GM20431 (cell line): ENCODE measurements around the gene USP37.

Experiments used
- in situ Hi-C: fragments of 300-500 bp; cut with MseI, MboI; formaldehyde crosslinking; loops from one replicate; pipeline ENCODE4 v1.15.0; 2020; ENCODE audit warnings: low sequenced_read_pairs; ENCODE audit not compliant: unreplicated experiment

The USP37 gene

GRCh38 chr2:218478544-218478943 is 89.6 kb downstream of the USP37 start:
- in situ Hi-C loops: no loop called here

- in situ Hi-C loops: no loop called here
Measured at GRCh38 chr2:218477247-218477646, 90.9 kb downstream of the USP37 start.

GRCh38 chr2:218476676-218477075 is 91.5 kb downstream of the USP37 start:
- in situ Hi-C loops: no loop called here

- in situ Hi-C loops: no loop called here
Measured at GRCh38 chr2:218474527-218474926, 93.6 kb downstream of the USP37 start.

- in situ Hi-C loops: no loop called here
Measured at GRCh38 chr2:218472988-218473387, 95.2 kb downstream of the USP37 start.

- in situ Hi-C loops: no loop called here
Measured at GRCh38 chr2:218471982-218472381, 96.2 kb downstream of the USP37 start.

GRCh38 chr2:218471036-218471435 is 97.1 kb downstream of the USP37 start:
- in situ Hi-C loops: no loop called here

- in situ Hi-C loops: no loop called here
Measured at GRCh38 chr2:218470448-218470847, 97.7 kb downstream of the USP37 start.

- in situ Hi-C loops: no loop called here
Measured at GRCh38 chr2:218465987-218466633, 102.0 kb downstream of the USP37 start.

GRCh38 chr2:218458598-218458997 is 109.6 kb downstream of the USP37 start:
- in situ Hi-C loops: no loop called here

GRCh38 chr2:218456849-218457248 is 111.3 kb downstream of the USP37 start:
- in situ Hi-C loops: no loop called here

- in situ Hi-C loops: no loop called here
Measured at GRCh38 chr2:218452079-218452478, 116.1 kb downstream of the USP37 start.

- in situ Hi-C loops: no loop called here
Measured at GRCh38 chr2:218448934-218449333, 119.2 kb downstream of the USP37 start.

GRCh38 chr2:218447072-218447471 is 121.1 kb downstream of the USP37 start:
- in situ Hi-C loops: no loop called here

GRCh38 chr2:218446547-218446946 is 121.6 kb downstream of the USP37 start:
- in situ Hi-C loops: no loop called here

GRCh38 chr2:218445602-218446001 is 122.5 kb downstream of the USP37 start:
- in situ Hi-C loops: no loop called here

- in situ Hi-C loops: no loop called here
Measured at GRCh38 chr2:218444692-218445357, 123.3 kb downstream of the USP37 start.

- in situ Hi-C loops: no loop called here
Measured at GRCh38 chr2:218438596-218438995, 129.6 kb downstream of the USP37 start.

GRCh38 chr2:218437969-218438368 is 130.2 kb downstream of the USP37 start:
- in situ Hi-C loops: no loop called here

GRCh38 chr2:218436992-218437391 is 131.2 kb downstream of the USP37 start:
- in situ Hi-C loops: no loop called here

- in situ Hi-C loops: no loop called here
Measured at GRCh38 chr2:218435003-218435982, 132.9 kb downstream of the USP37 start.
